ENCODE data around the gene PGM5.
"Not testable (repeated sequence)": the region's sequence is repeated elsewhere in the genome, so short reads cannot be mapped to it uniquely, and the experiment has no call there.

The PGM5 gene

GRCh38 chr9:68356380-68357118 lies at the start of gene PGM5:
PGM5 (plus strand) TSS chr9:68356611; CDS start chr9:68357128, 517 bp downstream.
- not testable (repeated sequence) for DNase-seq (ENCODE audit: low read depth in 3 of 3)

- DNase-seq (ENCODE audit: low read depth in 3 of 3) = not testable (repeated sequence)
Observed at GRCh38 chr9:68307127-68307526, 49.3 kb upstream of the PGM5 start.

DNA sequence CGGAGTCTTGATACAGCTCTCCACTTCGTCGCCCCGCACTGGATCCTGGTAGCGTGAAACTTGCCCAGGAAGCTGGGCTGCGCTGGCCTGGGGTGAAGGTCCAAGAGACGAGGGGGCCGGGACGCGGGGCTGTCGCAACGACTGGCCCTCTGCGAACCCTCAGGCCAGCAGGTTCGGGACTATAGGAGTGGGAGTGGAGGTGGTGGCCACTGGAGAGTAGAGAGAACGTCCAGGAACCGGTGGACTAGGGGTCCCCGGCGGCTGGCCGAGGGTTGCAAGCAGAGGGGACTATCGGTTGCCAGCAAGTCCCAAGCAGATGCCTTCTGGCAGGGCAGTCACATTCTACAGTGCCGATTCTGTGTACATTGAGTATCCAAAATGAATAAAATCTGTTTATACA lies 48.8 kb upstream of the PGM5 start:
- DNase-seq (ENCODE audit: low read depth in 3 of 3) = not testable (repeated sequence)

DNA sequence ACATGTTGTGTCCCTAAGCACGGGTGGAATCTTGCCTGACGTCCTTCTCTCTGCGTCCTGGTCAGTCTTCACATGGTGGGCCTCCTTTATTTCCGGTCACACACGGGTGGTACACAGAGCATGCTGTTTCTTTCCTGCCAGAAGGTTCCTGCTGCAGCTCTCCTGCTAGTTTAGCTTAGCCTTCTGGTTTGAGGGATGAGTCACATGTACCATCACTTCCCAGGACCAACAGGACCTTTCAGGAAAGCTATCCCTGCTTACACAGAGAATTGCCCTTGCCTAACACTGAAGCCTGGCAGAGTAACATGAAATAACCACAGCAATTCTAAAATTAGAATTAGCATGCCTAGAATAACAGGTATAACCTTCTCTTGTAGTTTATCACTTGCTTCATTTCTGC lies 45.2 kb upstream of the PGM5 start:
- not testable (repeated sequence) for DNase-seq (ENCODE audit: low read depth in 3 of 3)

- DNase-seq (ENCODE audit: low read depth in 3 of 3) = not testable (repeated sequence)
Observed at GRCh38 chr9:68318209-68318608, 38.2 kb upstream of the PGM5 start.

DNA sequence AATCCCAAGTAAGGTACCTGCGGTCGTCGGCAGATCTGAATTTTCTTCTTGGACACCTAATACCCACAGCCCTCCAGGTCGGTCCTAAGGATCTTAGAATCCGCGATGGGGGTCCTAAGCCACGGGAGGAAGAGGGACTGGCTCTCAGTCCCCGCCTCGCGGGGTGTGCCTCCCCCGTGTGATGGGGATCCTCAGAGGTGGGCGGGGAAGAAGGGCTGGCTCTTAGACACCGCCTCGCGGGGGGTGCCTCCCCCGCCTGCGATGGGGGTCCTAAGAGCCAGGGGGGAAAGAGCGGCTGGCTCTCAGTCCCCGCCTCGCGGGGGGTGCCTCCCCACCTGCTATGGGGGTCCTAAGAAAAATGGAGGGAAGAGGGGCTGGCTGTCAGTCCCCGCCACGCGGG lies 32.7 kb upstream of the PGM5 start:
- not testable (repeated sequence) for DNase-seq (ENCODE audit: low read depth in 3 of 3)

GRCh38 chr9:68324518-68324917 lies 31.9 kb upstream of the PGM5 start:
- DNase-seq (ENCODE audit: low read depth in 3 of 3) = not testable (repeated sequence)

- not testable (repeated sequence) for DNase-seq (ENCODE audit: low read depth in 3 of 3)
Observed at GRCh38 chr9:68329106-68329505, 27.3 kb upstream of the PGM5 start.

DNA sequence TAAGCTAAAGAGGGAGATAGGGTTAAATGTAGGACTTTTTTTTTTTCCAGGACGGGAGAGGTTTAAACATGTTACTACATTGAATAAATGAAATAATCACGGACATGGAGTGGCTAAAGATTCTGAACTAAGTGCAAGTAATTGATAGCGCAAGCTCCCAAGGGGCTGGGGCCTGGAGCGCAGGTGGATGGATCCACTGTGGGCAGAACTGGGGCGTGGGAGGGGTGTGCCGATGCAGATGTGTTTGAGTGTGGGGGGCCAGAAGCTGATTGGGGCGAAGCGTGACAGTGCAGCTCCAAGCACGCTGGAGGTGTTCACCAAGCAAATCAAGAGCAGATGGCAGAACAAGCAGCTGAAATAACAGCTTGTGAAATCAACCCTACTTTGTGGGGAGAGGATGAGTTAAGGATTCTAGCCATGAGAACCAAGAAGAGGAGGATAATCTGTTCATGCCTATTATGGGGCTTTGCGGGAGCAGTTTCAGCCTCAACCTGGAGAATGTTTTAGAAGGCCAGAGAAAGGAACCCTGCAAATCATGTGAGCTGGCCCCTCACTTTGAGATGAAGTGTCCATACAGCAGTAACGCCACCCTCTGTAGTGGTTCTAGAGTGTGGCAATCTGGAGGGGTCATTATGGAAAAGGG lies 25.8 kb upstream of the PGM5 start:
- DNase-seq (ENCODE audit: low read depth in 3 of 3) = not testable (repeated sequence)

GRCh38 chr9:68332122-68332521 lies 24.3 kb upstream of the PGM5 start:
- DNase-seq (ENCODE audit: low read depth in 3 of 3) = not testable (repeated sequence)

- DNase-seq (ENCODE audit: low read depth in 3 of 3) = not testable (repeated sequence)
Observed at GRCh38 chr9:68335935-68336334, 20.5 kb upstream of the PGM5 start.

DNA sequence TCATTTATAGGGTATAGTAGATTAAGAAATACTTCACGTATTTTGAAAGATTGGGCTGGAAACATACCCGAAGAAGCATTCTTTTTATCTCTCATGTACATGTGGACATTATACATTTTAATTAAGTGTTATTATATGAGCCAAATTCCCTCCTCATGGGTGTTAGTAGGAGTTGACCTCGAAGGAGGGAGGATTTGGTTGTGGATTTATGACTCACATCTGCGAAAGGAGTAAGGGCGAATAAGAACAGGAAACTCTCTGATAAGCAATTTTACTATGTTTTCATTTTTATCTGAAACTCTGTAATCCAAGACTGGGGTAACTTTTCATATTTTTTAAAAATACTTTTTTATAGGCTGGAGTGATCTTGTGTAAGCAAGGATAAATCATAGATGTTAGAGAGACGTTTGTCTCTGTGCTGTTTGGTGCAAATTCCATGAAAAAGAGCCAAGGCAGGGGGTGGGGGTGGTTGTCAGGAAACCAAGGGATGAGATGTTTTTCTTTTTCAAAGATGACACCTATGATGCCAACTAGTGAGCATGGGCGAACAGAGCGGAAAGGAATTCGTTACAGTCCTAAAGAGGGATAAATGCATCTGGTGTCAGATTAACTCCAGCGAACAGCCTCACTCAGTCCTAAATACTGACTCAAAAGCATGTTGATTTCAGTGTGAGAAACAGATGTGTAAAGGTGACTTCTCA lies 19.6 kb upstream of the PGM5 start:
- not testable (repeated sequence) for DNase-seq (ENCODE audit: low read depth in 3 of 3)

DNA sequence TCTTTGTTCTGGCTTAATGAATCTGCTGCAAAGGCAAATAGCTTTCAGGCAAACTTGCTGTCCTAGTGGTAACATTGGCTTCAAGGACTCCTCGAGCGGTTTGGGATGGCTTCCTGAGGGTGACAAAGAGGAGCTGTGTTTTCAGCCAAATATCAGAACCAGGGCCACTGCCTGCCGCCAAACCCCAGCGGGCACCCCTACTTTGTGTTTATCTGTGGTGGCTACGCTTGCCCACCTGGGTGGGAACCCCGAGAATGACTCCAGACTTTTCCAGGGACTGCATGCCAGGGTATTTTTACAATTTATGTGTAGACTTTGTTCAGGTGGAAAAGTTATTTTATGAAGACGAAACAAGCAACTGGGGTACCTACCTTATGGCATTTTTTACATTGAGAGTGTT lies 18.4 kb upstream of the PGM5 start:
- not testable (repeated sequence) for DNase-seq (ENCODE audit: low read depth in 3 of 3)

DNA sequence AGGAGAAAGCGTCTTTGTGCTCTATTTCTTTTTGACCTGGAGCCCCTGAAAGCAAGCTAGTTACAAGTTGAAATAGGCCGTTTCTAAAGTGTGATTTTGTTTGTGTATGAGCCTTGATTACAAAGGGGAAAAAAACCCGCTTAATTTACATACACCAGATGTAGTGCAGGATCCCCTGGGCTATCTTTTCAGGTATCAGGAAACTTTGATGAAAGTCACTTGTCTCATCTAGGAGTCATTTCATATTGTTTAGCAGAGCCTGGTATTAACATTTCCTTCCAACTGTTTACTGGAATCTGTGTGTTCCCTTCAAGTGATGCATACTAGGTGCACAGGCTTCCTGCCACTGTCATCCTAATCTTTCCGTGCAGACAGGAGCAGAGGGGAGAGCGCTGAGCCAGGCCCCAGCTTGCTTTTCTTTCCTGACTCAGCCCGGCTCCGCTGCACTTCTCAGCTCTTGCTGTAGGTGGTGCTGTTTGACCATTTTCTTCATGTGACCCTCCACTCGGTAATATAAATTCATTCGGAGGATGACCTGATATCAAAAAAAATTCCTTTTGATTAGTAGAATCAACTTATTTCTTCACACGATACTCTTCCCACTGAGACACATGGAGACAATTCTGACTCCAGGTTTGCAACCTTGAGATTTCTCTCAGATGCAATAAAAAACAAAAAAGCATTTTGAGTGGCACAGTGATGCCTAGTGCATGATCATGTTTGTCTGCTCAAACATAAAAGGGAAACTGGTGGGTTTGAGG lies 14.0 kb upstream of the PGM5 start:
- not testable (repeated sequence) for DNase-seq (ENCODE audit: low read depth in 3 of 3)

- DNase-seq (ENCODE audit: low read depth in 3 of 3) = not testable (repeated sequence)
Observed at GRCh38 chr9:68343242-68343641, 13.2 kb upstream of the PGM5 start.

- DNase-seq (ENCODE audit: low read depth in 3 of 3) = not testable (repeated sequence)
Observed at GRCh38 chr9:68343992-68344391, 12.4 kb upstream of the PGM5 start.

DNA sequence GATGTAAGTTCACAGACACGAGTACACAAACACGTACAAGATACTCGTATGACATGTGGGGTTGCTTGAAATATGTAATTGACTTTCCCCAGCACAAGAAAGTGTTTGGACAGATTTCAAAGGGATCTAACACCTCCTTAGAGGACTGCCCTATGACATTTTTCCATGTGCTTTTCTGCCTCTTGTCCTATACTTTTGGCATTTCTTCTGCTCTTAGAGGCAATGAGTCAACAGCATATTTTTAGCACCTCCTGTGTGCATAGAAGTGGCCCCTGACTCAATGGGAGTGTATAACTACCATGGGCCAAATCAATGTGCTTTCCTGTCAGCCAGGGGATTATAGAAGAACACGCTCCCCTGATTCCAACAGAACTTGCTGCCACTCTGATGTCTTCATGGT lies 4.7 kb upstream of the PGM5 start:
- not testable (repeated sequence) for DNase-seq (ENCODE audit: low read depth in 3 of 3)

DNA sequence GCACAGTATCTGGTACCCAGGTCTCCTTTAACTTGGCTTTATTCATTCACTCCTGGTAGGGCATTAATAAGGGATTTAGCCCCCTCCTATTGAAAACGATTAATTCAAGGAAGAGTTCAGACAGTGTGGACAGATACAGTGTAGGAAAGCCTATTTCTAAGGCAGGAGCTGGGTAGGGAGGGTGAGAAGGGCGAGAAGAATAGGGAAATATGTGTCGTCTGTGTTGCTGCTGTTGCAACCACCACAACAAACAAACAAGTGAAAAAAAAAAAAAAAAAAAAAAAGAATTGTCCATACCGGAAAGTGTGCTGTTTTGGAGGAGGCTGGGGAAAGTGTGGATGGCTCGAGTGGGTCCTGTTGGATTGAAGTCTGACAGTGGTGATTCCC lies 425 bp upstream of the PGM5 start:
- not testable (repeated sequence) for DNase-seq (ENCODE audit: low read depth in 3 of 3)

DNA sequence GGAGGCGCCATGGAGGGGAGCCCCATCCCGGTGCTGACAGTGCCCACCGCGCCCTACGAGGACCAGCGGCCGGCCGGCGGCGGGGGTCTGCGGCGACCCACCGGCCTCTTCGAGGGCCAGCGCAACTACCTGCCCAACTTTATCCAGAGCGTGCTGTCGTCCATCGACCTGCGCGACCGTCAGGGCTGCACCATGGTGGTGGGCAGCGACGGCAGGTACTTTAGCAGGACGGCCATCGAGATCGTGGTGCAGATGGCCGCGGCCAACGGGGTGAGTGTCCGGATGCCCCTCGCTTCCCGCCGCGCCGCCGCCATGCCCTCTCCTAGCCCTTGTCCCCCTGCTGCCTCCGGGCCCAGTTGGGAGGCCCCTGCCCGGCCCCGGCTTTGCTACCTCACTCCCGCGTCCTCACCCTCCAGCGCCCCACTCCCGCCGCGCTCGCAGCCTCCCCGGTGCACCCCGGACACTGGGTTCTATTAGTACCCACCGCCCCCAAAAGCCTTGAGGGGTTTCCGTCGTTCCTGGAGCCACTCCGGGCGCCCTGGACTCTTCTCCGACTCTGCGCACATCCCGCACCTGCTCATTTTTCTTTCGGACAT lies 806 bp downstream of the PGM5 start:
- DNase-seq (ENCODE audit: low read depth in 3 of 3) = not testable (repeated sequence)

DNA sequence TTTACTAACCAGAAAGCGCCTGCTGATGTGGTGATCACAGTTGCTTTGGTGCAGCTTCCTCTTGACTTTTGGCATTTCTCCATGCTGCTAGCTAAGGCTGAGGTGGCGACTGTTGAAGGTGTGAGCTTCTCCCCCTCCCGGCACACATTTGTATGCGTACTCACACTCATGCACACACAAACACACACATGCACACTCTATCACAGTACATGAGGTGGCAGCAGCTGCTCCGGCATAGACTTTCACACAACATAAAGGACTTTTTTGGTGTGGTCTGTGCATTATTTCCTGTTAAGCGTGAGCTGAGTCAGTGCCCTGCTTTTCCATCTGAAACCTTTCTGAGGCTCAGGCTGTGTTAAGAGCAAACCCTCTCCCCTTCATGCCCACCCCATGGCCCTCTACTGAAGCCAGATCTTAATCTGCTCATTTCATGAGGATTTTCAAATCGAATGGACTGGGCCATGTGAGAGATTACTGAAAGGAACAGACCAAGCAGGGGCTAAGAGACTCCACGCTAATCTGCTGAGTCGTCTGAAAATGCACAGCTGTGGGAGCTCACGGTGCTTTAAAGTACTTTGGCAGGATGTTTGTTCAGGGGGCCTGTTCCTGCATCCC lies 10.6 kb downstream of the PGM5 start:
- not testable (repeated sequence) for DNase-seq (ENCODE audit: low read depth in 3 of 3)

DNA sequence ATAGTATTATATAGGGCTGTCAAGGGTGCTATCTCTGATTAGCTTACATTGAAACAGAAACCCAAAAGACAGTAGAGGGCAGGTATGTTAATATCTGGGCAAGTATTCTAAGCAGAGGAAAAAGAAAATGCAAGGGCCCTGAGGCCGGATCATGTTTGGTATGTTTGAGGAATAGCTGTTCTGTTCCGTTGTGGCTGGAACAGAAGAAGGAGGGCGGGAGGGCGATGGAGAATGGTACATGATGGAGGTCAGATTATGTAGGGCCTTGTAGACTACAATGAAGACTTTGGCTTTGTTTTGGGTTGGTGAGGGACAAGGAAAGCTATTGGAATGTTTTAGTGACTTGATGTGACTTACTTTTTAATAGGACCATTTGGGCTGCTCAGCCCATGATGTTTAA lies 19.4 kb downstream of the PGM5 start:
- not testable (repeated sequence) for DNase-seq (ENCODE audit: low read depth in 3 of 3)
